Measurements from ENCODE around the gene EGFL8. TPM values are rescaled to one million over a fixed set of nuclear protein-coding genes. Genes with fewer than 3 reads are reported as not detected.

Gene EGFL8
- total and polyA plus RNA-seq, 9 donors: 11.8 to 47.3 (median 36.7) TPM

DNA sequence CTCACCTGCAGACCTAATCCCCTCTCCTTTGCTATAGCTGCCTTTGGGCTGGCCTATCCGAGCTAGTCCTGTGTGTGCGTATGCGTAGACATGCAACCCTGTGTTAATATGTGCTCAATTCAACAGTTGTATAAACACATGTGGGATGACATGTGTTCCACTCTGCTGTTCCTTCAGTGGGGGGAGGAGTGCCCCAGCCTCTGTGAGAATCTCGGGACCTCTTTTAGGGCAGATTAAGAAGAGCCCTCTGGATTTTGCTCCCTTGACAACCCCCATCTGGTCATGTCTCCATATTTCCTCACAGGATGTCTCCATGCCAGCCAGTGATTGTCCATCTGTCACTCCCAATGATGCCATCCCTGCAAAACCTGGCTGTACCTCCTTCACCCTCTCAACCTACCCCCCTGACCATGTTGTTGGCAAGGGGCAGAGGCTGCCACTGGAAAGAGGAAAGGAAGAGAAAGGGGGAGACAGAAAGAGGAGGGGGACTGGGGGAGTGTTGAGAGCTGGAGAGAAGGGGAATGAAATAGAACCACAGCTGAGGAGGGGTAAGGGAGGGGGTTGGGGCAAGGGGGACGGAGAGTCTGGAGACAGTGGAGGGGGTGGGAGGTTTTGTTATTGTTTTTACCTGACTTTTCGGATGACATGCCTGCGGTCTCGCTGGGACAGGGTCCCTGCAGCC is 13.1 kb upstream of the EGFL8 start:
- H3K4me1 ChIP-seq (ENCODE audit: insufficient read depth): peaks cover 9% of the 10 kb centered on the region
- peak overlapping the region; percentile 90 to 94 for H3K27ac ChIP-seq
- no peaks in the 10 kb centered on the region for H3K9me3 ChIP-seq
- peak overlapping the region; percentile 51 for H3K4me3 ChIP-seq
- intact Hi-C loops (cut with DNase I): loop anchor here in 1 of 4 donors (10.0 kb wide), 1 partner anchor 67 kb away; no protein-coding TSS in a partner anchor
- H3K36me3 ChIP-seq: no peaks in the 10 kb centered on the region
- DNase-seq: peak in 1 of 5 donors; percentile 37
- no peaks in the 10 kb centered on the region for H3K27me3 ChIP-seq
- WGBS, 3 donors: 8 to 11% (median 8%) methylated on average over 8 of the region's 8 CpGs
- TF ChIP-seq EP300 (IDR thresholded peaks at IDR 0.05) (no peak), CTCF (IDR thresholded peaks at IDR 0.05) (no peak), POLR2A (IDR thresholded peaks at IDR 0.05) (no peak)

DNA sequence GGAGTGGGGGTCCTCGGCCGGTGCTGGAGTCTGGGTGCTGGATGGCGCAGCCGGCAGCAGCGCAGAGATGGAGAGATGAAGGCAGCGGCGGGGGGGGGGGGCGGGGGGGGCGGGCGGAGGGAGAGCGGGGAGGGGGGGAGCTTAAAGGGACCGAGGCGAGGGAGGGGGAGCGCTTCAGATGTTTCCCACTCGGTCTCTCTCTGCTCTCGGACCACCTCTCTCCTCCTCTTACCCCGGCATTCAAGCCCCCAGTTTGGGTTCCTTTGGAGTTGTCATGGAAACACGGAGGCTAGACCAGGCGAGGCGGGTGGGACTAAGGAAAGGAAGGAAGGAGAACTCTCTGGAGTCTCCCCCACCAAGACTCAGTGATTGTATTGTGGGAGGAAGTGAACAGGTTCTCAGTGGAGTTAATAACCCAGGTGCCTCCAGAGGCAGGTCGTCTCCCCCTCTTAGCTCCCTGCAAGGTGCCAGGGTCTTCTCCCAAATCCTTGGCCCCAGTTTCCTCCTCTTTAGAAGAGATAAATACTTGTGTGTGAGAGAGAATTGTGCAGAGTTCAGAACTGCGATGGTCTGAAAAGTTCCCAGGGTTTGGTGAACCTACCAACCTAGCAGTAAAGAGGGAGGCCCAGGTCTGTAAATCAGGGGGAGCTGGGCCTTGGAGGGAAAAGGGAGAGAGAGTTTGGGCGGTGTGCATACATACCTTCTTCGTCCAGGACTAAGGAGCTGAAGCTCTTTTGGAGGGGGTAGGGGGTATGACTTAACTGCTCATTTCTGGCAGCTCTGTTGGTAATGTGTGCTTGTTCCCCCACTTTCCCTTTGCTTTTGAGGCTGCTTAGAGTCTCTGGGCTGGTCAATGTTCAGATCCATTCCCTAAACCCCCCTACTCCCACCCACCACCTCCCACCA is 12.3 kb upstream of the EGFL8 start, which contains the start of gene PRRT1:
Gene PRRT1, minus strand, starts transcription at position 77 of the 906 bp plus-strand sequence. CDS start 112 bp downstream, outside the sequence.
- no peaks in the 10 kb centered on the region for H3K9me3 ChIP-seq
- TF ChIP-seq CTCF (IDR thresholded peaks at IDR 0.05) (no peak), EP300 (IDR thresholded peaks at IDR 0.05) (no peak)
- H3K27me3 ChIP-seq: no peaks in the 10 kb centered on the region
- no peaks in the 10 kb centered on the region for H3K36me3 ChIP-seq
- WGBS, 3 donors: 1 to 3% (median 2%) methylated on average over 15 to 21 of the region's 24 CpGs
- peak within 1 kb of the TSS; percentile 51 for H3K4me3 ChIP-seq
- intact Hi-C loops (cut with DNase I): loop anchor here in 1 of 4 donors (10.0 kb wide), 1 partner anchor 67 kb away; no protein-coding TSS in a partner anchor
- DNase-seq: peak; percentile 46 to 61 (median 60)
- H3K27ac ChIP-seq: peak within 1 kb of the TSS; percentile 90 to 94
- H3K4me1 ChIP-seq (ENCODE audit: insufficient read depth): peaks cover 9% of the 10 kb centered on the region

DNA sequence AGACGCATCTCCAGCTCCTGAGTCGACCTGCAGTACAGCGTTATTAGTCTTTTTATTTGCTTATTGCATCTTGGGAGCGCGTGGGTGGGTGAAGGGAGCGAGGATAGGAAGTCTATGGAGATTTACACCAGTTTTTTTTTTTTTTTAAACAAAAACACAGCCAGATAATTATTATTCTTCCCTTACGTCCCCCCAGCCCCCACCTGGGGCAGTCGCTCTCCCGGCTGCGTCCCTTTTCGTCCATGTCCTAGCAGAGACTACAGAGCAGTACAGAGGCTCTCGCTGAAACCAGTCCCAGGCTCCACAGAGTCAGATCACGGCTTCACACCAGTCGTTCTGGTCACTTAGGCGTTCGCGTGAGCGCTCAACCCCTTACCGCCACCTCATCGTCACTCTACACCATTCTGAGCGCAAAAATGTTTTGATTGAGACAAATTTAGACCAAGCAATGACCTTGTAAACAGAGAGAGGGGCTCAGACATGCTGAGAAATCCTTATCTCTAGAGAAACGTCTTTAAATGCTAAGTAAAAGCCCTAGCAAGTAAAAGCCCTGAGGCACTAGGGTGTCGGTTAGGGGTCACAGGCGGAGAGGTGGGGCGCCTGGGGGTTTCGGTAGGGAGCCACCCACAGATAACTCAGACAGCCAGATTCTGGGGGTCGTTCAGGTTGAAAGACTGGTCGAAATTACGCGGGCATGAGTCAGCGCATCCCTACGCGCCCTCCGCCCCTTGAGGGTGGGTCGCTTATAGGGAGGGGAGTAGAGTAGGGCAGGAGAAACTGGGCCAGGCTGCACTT is 11.4 kb upstream of the EGFL8 start:
- intact Hi-C loops (cut with DNase I): loop anchor here in 1 of 4 donors (10.0 kb wide), 1 partner anchor 68 kb away; no protein-coding TSS in a partner anchor
- H3K4me1 ChIP-seq (ENCODE audit: insufficient read depth): peaks cover 9% of the 10 kb centered on the region
- no peaks in the 10 kb centered on the region for H3K9me3 ChIP-seq
- H3K36me3 ChIP-seq: no peaks in the 10 kb centered on the region
- TF ChIP-seq CTCF (IDR thresholded peaks at IDR 0.05): no peak
- TF ChIP-seq EP300 (IDR thresholded peaks at IDR 0.05): no peak
- peak; percentile 19 for TF ChIP-seq POLR2A (IDR thresholded peaks at IDR 0.05)
- peak in 4 of 5 donors; percentile 67 to 75 (median 73) for DNase-seq
- no peaks in the 10 kb centered on the region for H3K27me3 ChIP-seq
- H3K4me3 ChIP-seq: peak overlapping the region; percentile 51
- 3 to 16% (median 5%) methylated on average over 35 of the region's 35 CpGs for WGBS, 3 donors
- H3K27ac ChIP-seq: peak overlapping the region; percentile 90 to 94

Data from ovary (tissue), 9 donors.